ENCODE results near the gene TEX19.

DNA sequence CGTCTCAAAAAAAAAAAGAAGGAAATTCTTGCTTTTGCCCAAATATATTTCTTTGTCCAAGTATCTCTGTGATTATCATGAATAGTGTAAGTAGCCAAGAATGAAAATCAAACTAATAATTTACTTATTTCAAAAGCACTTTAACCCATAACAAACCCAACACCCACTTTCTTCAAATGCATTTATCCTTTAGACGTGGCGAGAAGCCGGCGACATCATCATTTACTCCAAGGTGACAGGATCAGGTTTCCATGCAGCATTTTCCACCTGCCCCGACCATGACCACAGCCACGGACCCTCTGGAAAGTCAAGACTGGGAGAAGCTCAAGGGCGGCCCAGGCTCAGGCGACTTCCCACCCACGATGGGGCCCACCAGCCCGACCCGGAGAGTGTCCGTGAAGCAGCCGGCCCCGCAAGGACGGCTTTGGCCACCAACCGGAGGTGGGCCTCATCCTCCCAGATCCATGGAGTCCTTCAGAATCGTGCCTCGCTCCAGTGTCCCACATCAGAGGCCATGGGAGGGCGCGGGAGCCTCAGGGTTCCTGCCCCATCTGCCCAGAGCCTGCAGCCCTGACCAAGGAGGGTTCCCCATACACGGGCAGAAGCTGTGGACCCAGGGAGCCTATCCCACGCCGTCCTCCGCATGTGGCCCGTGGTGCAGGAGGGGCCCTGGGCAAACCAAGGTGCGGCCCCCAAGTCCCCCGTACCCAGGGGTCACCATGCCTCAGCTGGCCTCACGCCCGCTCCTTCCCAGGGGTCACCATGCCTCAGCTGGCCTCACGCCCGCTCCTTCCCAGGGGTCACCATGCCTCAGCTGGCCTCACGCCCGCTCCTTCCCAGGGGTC is 31.2 kb downstream of the TEX19 start:
- no peak for TF ChIP-seq POLR2AphosphoS5 (IDR thresholded peaks at IDR 0.05)
- TF ChIP-seq, protein P1, sequence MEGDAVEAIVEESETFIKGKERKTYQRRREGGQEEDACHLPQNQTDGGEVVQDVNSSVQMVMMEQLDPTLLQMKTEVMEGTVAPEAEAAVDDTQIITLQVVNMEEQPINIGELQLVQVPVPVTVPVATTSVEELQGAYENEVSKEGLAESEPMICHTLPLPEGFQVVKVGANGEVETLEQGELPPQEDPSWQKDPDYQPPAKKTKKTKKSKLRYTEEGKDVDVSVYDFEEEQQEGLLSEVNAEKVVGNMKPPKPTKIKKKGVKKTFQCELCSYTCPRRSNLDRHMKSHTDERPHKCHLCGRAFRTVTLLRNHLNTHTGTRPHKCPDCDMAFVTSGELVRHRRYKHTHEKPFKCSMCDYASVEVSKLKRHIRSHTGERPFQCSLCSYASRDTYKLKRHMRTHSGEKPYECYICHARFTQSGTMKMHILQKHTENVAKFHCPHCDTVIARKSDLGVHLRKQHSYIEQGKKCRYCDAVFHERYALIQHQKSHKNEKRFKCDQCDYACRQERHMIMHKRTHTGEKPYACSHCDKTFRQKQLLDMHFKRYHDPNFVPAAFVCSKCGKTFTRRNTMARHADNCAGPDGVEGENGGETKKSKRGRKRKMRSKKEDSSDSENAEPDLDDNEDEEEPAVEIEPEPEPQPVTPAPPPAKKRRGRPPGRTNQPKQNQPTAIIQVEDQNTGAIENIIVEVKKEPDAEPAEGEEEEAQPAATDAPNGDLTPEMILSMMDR (IDR thresholded peaks at IDR 0.05): no peak
